T1000 (cell line): ENCODE measurements around the gene NME8.

Source experiments
- DNase-seq: peaks from one replicate; lab custom pipeline; 2025; ENCODE audit warnings: mixed read lengths; lab: John Stamatoyannopoulos, UW

The NME8 gene

GRCh38 chr7:37933018-37933566 is 84.7 kb downstream of the NME8 start:
- DNase-seq: no peak

- DNase-seq: no peak
These were observed 94.7 kb downstream of the NME8 start for GRCh38 chr7:37942934-37943610.

DNA sequence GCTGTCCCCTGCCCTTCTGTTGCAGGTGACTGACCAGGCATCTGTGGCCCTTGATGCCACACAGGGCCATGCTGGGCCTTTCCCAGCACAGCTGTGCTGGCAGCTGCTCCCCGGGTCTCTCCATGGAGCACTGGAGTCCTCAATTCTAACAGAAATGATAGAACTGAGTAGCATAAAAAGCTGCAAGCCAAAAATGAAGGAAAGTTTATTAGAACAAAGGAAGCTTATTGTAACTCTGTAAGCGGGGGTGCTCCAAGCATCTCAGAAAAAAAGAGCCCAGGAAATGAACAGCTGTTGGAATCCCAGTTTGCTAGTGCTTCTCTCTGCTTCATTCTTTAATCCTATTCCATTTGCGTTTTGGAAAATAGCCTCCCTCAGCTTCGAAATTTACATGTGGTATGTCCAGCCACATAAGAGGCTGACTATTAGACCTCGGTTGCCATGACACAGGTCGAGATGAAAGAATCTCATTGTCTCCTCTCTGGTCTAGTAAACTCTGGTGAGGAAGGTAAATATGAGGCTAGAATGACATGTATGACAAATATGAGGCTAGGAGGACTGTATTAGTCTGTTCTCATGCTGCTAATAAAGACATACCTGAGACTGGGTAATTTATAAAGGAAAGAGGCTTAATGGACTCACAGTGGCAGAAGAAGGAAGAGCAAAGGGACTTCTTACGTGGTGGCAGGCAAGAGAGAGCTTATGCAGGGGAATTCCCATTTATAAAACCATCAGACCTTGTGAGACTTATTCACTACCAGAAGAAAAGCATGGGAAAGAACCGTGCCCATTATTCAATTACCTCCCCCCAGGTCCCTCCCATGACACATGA is 95.7 kb downstream of the NME8 start:
- no peak for DNase-seq

DNA sequence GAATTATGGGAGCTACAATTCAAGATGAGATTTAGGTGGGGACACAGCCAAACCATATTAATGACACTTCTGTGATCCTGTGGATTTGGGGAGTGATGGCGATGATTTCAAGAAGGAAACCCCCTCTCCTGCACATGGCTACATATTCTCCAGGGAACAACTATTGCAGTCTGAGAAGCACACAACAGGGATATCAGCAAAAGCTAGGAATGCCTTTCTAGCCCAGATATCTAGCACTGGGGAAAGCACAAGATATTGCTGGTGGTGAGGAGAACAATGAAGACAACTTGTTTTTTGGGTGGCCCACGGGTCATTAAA is 96.3 kb downstream of the NME8 start:
- DNase-seq: no peak

GRCh38 chr7:37945336-37945735 is 96.9 kb downstream of the NME8 start:
- DNase-seq: no peak

GRCh38 chr7:37947138-37947940 is 98.9 kb downstream of the NME8 start:
- DNase-seq: no peak

DNA sequence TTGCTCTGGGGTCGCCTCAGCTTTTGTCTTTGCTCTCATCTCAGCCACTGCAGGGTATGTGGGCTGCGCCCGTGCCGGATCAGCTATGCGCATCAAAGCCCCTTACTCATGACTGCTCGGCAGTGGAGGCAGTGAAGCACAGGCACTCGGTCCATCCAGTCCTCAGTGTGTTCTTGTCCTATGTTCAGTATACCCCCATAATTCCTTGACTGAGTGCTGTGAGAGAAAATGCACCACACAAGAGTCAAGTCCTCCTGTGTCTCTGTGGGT is 99.5 kb downstream of the NME8 start:
- DNase-seq: no peak
